Activated naive CD8-positive, alpha-beta T cell treated with anti-CD3 and anti-CD28 coated beads, Interleukin-2, amount 50 U/mL, for 16 hours (primary cell): ENCODE data around the gene ZNF236.

Experiments used
- DNase-seq: peaks from one replicate; pipeline ENCODE4 v3.0.0-alpha.2; 2020; ENCODE audit warnings: low read depth, low spot score

Gene ZNF236

GRCh38 chr18:76908277-76908676 is 85.9 kb downstream of the ZNF236 start:
- no peak for DNase-seq

- DNase-seq = no peak
Measured at GRCh38 chr18:76909439-76909838, 87.1 kb downstream of the ZNF236 start.

- no peak for DNase-seq
Measured at GRCh38 chr18:76911440-76911839, 89.1 kb downstream of the ZNF236 start.

- DNase-seq = no peak
Measured at GRCh38 chr18:76913583-76913982, 91.2 kb downstream of the ZNF236 start.

- DNase-seq = no peak
Measured at GRCh38 chr18:76914314-76914713, 92.0 kb downstream of the ZNF236 start.

- no peak for DNase-seq
Measured at GRCh38 chr18:76914796-76915195, 92.4 kb downstream of the ZNF236 start.

GRCh38 chr18:76915456-76915855 is 93.1 kb downstream of the ZNF236 start:
- DNase-seq = no peak

GRCh38 chr18:76920974-76921373 is 98.6 kb downstream of the ZNF236 start:
- DNase-seq = no peak

GRCh38 chr18:76922107-76922506 is 99.8 kb downstream of the ZNF236 start:
- no peak for DNase-seq

- DNase-seq = no peak
Measured at GRCh38 chr18:76923485-76924085, 101.2 kb downstream of the ZNF236 start.

GRCh38 chr18:76925501-76925900 is 103.1 kb downstream of the ZNF236 start:
- DNase-seq = no peak

GRCh38 chr18:76927223-76927725 is 104.9 kb downstream of the ZNF236 start:
- no peak for DNase-seq

GRCh38 chr18:76928179-76928868 is 106.0 kb downstream of the ZNF236 start:
- DNase-seq = no peak

- no peak for DNase-seq
Measured at GRCh38 chr18:76931171-76931570, 108.8 kb downstream of the ZNF236 start.

- DNase-seq = no peak
Measured at GRCh38 chr18:76932026-76932819, 109.9 kb downstream of the ZNF236 start.

GRCh38 chr18:76935722-76936337 is 113.5 kb downstream of the ZNF236 start:
- DNase-seq = no peak

GRCh38 chr18:76936877-76937276 is 114.5 kb downstream of the ZNF236 start:
- no peak for DNase-seq

- DNase-seq = no peak
Measured at GRCh38 chr18:76937597-76937996, 115.2 kb downstream of the ZNF236 start.

- no peak for DNase-seq
Measured at GRCh38 chr18:76938619-76939018, 116.3 kb downstream of the ZNF236 start.

GRCh38 chr18:76941284-76941683 is 118.9 kb downstream of the ZNF236 start:
- no peak for DNase-seq

GRCh38 chr18:76943542-76944339 is 121.4 kb downstream of the ZNF236 start:
- no peak for DNase-seq
